K562 (cell line): ENCODE data around the gene CTBP2.

Source experiments
- BRD9 ChIP-seq: fragments of 450-650 bp; IDR thresholded peaks from 2 replicates; pipeline ENCODE4 v1.6.1; 2018; ENCODE audit warnings: low read depth; ENCODE audit not compliant: partially characterized antibody
- EHMT2 ChIP-seq: fragments of 450-650 bp; IDR thresholded peaks from 2 replicates; pipeline ENCODE4 v1.6.1; 2018; ENCODE audit warnings: antibody characterized with exemption
- EZH2 ChIP-seq: IDR thresholded peaks from 2 replicates; pipeline ENCODE4 v1.6.1; 2012; ENCODE audit warnings: low read depth, mild to moderate bottlenecking, inconsistent platforms, low read length, borderline replicate concordance
- FOXO4 ChIP-seq: fragments of 450-650 bp; formaldehyde crosslinking; IDR thresholded peaks from 2 replicates; pipeline ENCODE4 v1.4.0; 2020; ENCODE audit warnings: mild to moderate bottlenecking, moderate library complexity
- MYBL2 ChIP-seq, 2 experiments: fragments of 450-650 bp in 1 of 2; sonication (generic) in 1 of 2; formaldehyde crosslinking in 1 of 2; IDR thresholded peaks; 2 replicates each; pipeline versions ENCODE4 v1.6.1 to v1.8.1; 2017 to 2022; ENCODE audit warnings: borderline replicate concordance in 1 of 2, inconsistent platforms in 1 of 2, low read depth in 1 of 2, mild to moderate bottlenecking in 1 of 2, missing genetic modification reagents in 1 of 2, moderate library complexity in 1 of 2
- NRF1 ChIP-seq, 2 experiments: fragments of 450-650 bp; IDR thresholded peaks in 1 of 2; conservative IDR thresholded peaks in 1 of 2; 2 replicates each; pipeline ENCODE4 v1.6.1; 2014; ENCODE audit warnings: mild to moderate bottlenecking in 2 of 2
- POLR2A ChIP-seq: fragments of 450-650 bp; conservative IDR thresholded peaks from 2 replicates; pipeline ENCODE4 v1.6.1; 2016
- PTBP1 ChIP-seq: fragments of 200-400 bp; formaldehyde crosslinking; IDR thresholded peaks from 2 replicates; pipeline ENCODE4 v1.6.1; 2017; ENCODE audit warnings: low read depth, low read length
- TARDBP ChIP-seq: fragments of 450-650 bp; IDR thresholded peaks from 2 replicates; pipeline ENCODE4 v1.6.1; 2016
- ZNF121 ChIP-seq: sonication (generic); formaldehyde crosslinking; conservative IDR thresholded peaks from 2 replicates; pipeline ENCODE4 v1.8.0; 2022; ENCODE audit warnings: missing genetic modification reagents
- ZNF696 ChIP-seq: fragments of 250-450 bp; sonication (Bioruptor Pico); conservative IDR thresholded peaks from 2 replicates; pipeline ENCODE4 v1.4.0; 2020; ENCODE audit warnings: mild to moderate bottlenecking, moderate library complexity
- ZNF77 ChIP-seq: fragments of 250-450 bp; sonication (Bioruptor Pico); IDR thresholded peaks from 2 replicates; pipeline ENCODE4 v1.5.0; 2020
- ZSCAN29 ChIP-seq: fragments of 450-650 bp; IDR thresholded peaks from 2 replicates; pipeline ENCODE4 v1.6.1; 2017
- TF ChIP-seq, protein P1 (sequence below), 2 experiments: fragments of 450-650 bp; formaldehyde crosslinking in 1 of 2; IDR thresholded peaks; 2 replicates each; pipeline versions ENCODE4 v1.4.0 to v1.6.1; 2014 to 2020; ENCODE audit warnings: mild to moderate bottlenecking in 2 of 2, borderline replicate concordance in 1 of 2, low read depth in 1 of 2

GRCh38 chr10:124993345-124993708, 167.0 kb downstream of the CTBP2 start:
- TF ChIP-seq PTBP1 = no peak
- TF ChIP-seq BRD9 = no peak
- TF ChIP-seq NRF1 (conservative IDR thresholded peaks at IDR 0.05 in 1 of 2, IDR thresholded peaks at IDR 0.05 in 1 of 2) = no peak
- TF ChIP-seq TARDBP = no peak
- no peak for TF ChIP-seq ZNF121 (CRISPR knock-in tag)
- no peak for TF ChIP-seq ZSCAN29
- no peak for TF ChIP-seq ZNF77 (CRISPR knock-in tag)
- no peak for TF ChIP-seq FOXO4 (CRISPR knock-in tag)
- TF ChIP-seq EHMT2 = no peak
- TF ChIP-seq, protein P1, sequence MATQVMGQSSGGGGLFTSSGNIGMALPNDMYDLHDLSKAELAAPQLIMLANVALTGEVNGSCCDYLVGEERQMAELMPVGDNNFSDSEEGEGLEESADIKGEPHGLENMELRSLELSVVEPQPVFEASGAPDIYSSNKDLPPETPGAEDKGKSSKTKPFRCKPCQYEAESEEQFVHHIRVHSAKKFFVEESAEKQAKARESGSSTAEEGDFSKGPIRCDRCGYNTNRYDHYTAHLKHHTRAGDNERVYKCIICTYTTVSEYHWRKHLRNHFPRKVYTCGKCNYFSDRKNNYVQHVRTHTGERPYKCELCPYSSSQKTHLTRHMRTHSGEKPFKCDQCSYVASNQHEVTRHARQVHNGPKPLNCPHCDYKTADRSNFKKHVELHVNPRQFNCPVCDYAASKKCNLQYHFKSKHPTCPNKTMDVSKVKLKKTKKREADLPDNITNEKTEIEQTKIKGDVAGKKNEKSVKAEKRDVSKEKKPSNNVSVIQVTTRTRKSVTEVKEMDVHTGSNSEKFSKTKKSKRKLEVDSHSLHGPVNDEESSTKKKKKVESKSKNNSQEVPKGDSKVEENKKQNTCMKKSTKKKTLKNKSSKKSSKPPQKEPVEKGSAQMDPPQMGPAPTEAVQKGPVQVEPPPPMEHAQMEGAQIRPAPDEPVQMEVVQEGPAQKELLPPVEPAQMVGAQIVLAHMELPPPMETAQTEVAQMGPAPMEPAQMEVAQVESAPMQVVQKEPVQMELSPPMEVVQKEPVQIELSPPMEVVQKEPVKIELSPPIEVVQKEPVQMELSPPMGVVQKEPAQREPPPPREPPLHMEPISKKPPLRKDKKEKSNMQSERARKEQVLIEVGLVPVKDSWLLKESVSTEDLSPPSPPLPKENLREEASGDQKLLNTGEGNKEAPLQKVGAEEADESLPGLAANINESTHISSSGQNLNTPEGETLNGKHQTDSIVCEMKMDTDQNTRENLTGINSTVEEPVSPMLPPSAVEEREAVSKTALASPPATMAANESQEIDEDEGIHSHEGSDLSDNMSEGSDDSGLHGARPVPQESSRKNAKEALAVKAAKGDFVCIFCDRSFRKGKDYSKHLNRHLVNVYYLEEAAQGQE (IDR thresholded peaks at IDR 0.05; ENCODE audit: borderline replicate concordance) = no peak
- TF ChIP-seq, protein P1 (CRISPR knock-in tag; IDR thresholded peaks at IDR 0.05; ENCODE audit: low read depth) = no peak
- TF ChIP-seq POLR2A = no peak
- no peak for TF ChIP-seq ZNF696
- TF ChIP-seq MYBL2 (IDR thresholded peaks at IDR 0.05; ENCODE audit: low read depth) = no peak
- no peak for TF ChIP-seq MYBL2 (CRISPR knock-in tag; IDR thresholded peaks at IDR 0.05; ENCODE audit: borderline replicate concordance)
- TF ChIP-seq EZH2 = no peak
